GM12878 (cell line): ENCODE measurements around the gene UBXN11. TPM values are rescaled to one million over a fixed set of nuclear protein-coding genes. Genes with fewer than 3 reads are reported as not detected.

Experiments
- ATAC-seq: fragments of 200-7000 bp; cut with Tn5 transposase; 3 replicates; pipeline ENCODE4 v1.9.1; 2020; ENCODE audit warnings: mild to moderate bottlenecking, moderate library complexity
- BruUV-seq: library from RNA; stranded (reverse); fragments of 400-500 nt; replicated peaks from 2 replicates; lab custom pipeline; 2021; lab: Mats Ljungman, UMichigan
- CTCF ChIA-PET: fragments of 300-600 bp; sonication (Branson Sonifier 250); formaldehyde crosslinking; extraction: SDS; loops from one replicate; lab custom pipeline; 2021; ENCODE audit warnings: inconsistent platforms; lab: Yijun Ruan, JAX
- POLR2A ChIA-PET: fragments of 350-600 bp; formaldehyde crosslinking; extraction: SDS; loops from one replicate; lab custom pipeline; 2021; ENCODE audit warnings: inconsistent platforms; lab: Charles Lee
- RAD21 ChIA-PET: fragments of 300-600 bp; sonication (Branson Sonifier 250); formaldehyde crosslinking; loops from one replicate; lab custom pipeline; 2023; ENCODE audit warnings: antibody characterized with exemption; ENCODE audit not compliant: unreplicated experiment; lab: Charles Lee
- SMC1A ChIA-PET: fragments of 300-600 bp; sonication (Branson Sonifier 250); formaldehyde crosslinking; loops from one replicate; lab custom pipeline; 2023; ENCODE audit not compliant: unreplicated experiment, uncharacterized antibody; lab: Charles Lee
- DNase-seq: peaks from one replicate; pipeline ENCODE4 v3.0.0-alpha.2; 2011; ENCODE audit warnings: low read depth, low spot score
- FAIRE-seq: peaks from 3 replicates; lab custom pipeline; 2011; peaks lifted over from hg19 to GRCh38; lab: Jason Lieb, UNC
- H2AFZ ChIP-seq: 2 replicates; pipeline ENCODE4 v1.6.0; 2011; ENCODE audit warnings: low read depth, low read length, control low read depth; ENCODE audit not compliant: control insufficient read depth
- H3K27ac ChIP-seq: 2 replicates; pipeline ENCODE4 v1.5.1; 2011; ENCODE audit warnings: control low read depth; ENCODE audit not compliant: control insufficient read depth, insufficient read depth
- H3K27me3 ChIP-seq, 2 experiments: replicated peaks in 1 of 2; 2 replicates each; pipeline versions ENCODE4 v1.6.0 to v1.6.1; 2011; ENCODE audit warnings: low read length in 1 of 2; ENCODE audit not compliant: control insufficient read depth in 2 of 2, insufficient read depth in 2 of 2
- H3K36me3 ChIP-seq, 2 experiments: 2 replicates each; pipeline ENCODE4 v1.5.1; 2011; ENCODE audit warnings: low read length in 1 of 2; ENCODE audit not compliant: control insufficient read depth in 2 of 2, insufficient read depth in 2 of 2
- H3K4me1 ChIP-seq: 2 replicates; pipeline ENCODE4 v1.6.1; 2011; ENCODE audit warnings: mild to moderate bottlenecking, low read length, moderate library complexity, mixed read lengths; ENCODE audit not compliant: control insufficient read depth, insufficient read depth
- H3K4me2 ChIP-seq: 2 replicates; pipeline ENCODE4 v1.6.0; 2011; ENCODE audit warnings: control low read depth; ENCODE audit not compliant: control insufficient read depth, insufficient read depth
- H3K4me3 ChIP-seq: fragments of 200-600 bp; sonication (generic); 2 replicates; pipeline ENCODE4 v1.5.1; 2016
- H3K79me2 ChIP-seq: 2 replicates; pipeline ENCODE4 v1.6.0; 2011; ENCODE audit warnings: low read length; ENCODE audit not compliant: control insufficient read depth, insufficient read depth
- H3K9ac ChIP-seq: 2 replicates; pipeline ENCODE4 v1.8.0; 2011; ENCODE audit warnings: low read length, control low read depth, mixed read lengths; ENCODE audit not compliant: control insufficient read depth, insufficient read depth
- H3K9me3 ChIP-seq: replicated peaks from 3 replicates; pipeline ENCODE4 v1.5.1; 2011; ENCODE audit warnings: mild to moderate bottlenecking, low read length; ENCODE audit not compliant: control insufficient read depth, insufficient read depth
- H4K20me1 ChIP-seq: 2 replicates; pipeline ENCODE4 v1.6.0; 2011; ENCODE audit not compliant: control insufficient read depth, insufficient read depth
- ATF7 ChIP-seq: fragments of 450-650 bp; IDR thresholded peaks from 2 replicates; pipeline ENCODE4 v1.6.1; 2016; ENCODE audit warnings: low read depth, mild to moderate bottlenecking
- CBX5 ChIP-seq: sonication (generic); IDR thresholded peaks from 2 replicates; pipeline ENCODE4 v1.6.1; 2016; ENCODE audit warnings: low read depth, moderate library complexity, mild to moderate bottlenecking, inconsistent platforms
- EED ChIP-seq: sonication (generic); IDR thresholded peaks from 2 replicates; pipeline ENCODE4 v1.6.1; 2016; ENCODE audit warnings: antibody characterized with exemption, low read depth
- EGR1 ChIP-seq, 2 experiments: IDR thresholded peaks; 1 replicate in 1 of 2; 2 replicates in 1 of 2; pipeline ENCODE4 v1.6.1; 2011 to 2012; ENCODE audit warnings: low read depth in 2 of 2, low read length in 2 of 2, borderline replicate concordance in 1 of 2, mild to moderate bottlenecking in 1 of 2, moderate library complexity in 1 of 2
- GATAD2B ChIP-seq: fragments of 450-650 bp; conservative IDR thresholded peaks from 2 replicates; pipeline ENCODE4 v1.6.1; 2017; ENCODE audit warnings: low read depth, mild to moderate bottlenecking, moderate library complexity
- HDAC2 ChIP-seq: fragments of 200-600 bp; sonication (generic); IDR thresholded peaks from 2 replicates; pipeline ENCODE4 v1.6.1; 2017
- HDGF ChIP-seq: fragments of 450-650 bp; IDR thresholded peaks from 2 replicates; pipeline ENCODE4 v1.6.1; 2016; ENCODE audit warnings: antibody characterized with exemption
- JUNB ChIP-seq: IDR thresholded peaks from 2 replicates; pipeline ENCODE4 v1.6.1; 2016; ENCODE audit warnings: antibody characterized with exemption, mild to moderate bottlenecking
- MXI1 ChIP-seq: fragments of 150-350 bp; IDR thresholded peaks from 2 replicates; pipeline ENCODE4 v1.6.1; 2011; ENCODE audit warnings: low read depth, mild to moderate bottlenecking, inconsistent platforms, low read length, improper control_type of control experiment
- NBN ChIP-seq: fragments of 450-650 bp; IDR thresholded peaks from 2 replicates; pipeline ENCODE4 v1.6.1; 2016
- PAX8 ChIP-seq: fragments of 450-650 bp; IDR thresholded peaks from 2 replicates; pipeline ENCODE4 v1.6.1; 2017; ENCODE audit warnings: mild to moderate bottlenecking, moderate library complexity
- PML ChIP-seq: IDR thresholded peaks from 2 replicates; pipeline ENCODE4 v1.6.1; 2012; ENCODE audit warnings: low read length, inconsistent platforms
- POLR2A ChIP-seq: IDR thresholded peaks from 2 replicates; pipeline ENCODE4 v1.6.1; 2011; ENCODE audit warnings: low read depth, mild to moderate bottlenecking, low read length
- POLR2AphosphoS2 ChIP-seq: IDR thresholded peaks from 2 replicates; pipeline ENCODE4 v1.6.1; 2011; ENCODE audit warnings: low read depth, mild to moderate bottlenecking, low read length, improper control_type of control experiment, moderate library complexity
- POLR2AphosphoS5 ChIP-seq: IDR thresholded peaks from 2 replicates; pipeline ENCODE4 v1.6.1; 2011; ENCODE audit warnings: mild to moderate bottlenecking, low read length, inconsistent platforms
- RUNX3 ChIP-seq: IDR thresholded peaks from 2 replicates; pipeline ENCODE4 v1.6.1; 2012; ENCODE audit warnings: low read length, inconsistent platforms
- SMAD5 ChIP-seq: IDR thresholded peaks from 2 replicates; pipeline ENCODE4 v1.6.1; 2016; ENCODE audit warnings: antibody characterized with exemption, low read depth
- SMARCA5 ChIP-seq: fragments of 450-650 bp; IDR thresholded peaks from 2 replicates; pipeline ENCODE4 v1.6.1; 2017; ENCODE audit warnings: mild to moderate bottlenecking
- SMC3 ChIP-seq: IDR thresholded peaks from 2 replicates; pipeline ENCODE4 v1.6.1; 2011; ENCODE audit warnings: low read length, improper control_type of control experiment, borderline replicate concordance
- SPI1 ChIP-seq: IDR thresholded peaks from 2 replicates; pipeline ENCODE4 v1.6.1; 2011; ENCODE audit warnings: low read depth, mild to moderate bottlenecking, low read length, moderate library complexity, borderline replicate concordance; ENCODE audit not compliant: insufficient read depth
- SRF ChIP-seq, 2 experiments: IDR thresholded peaks; 2 replicates each; pipeline ENCODE4 v1.6.1; 2011; ENCODE audit warnings: low read depth in 2 of 2, low read length in 2 of 2, mild to moderate bottlenecking in 1 of 2, moderate library complexity in 1 of 2
- YBX1 ChIP-seq: fragments of 450-650 bp; IDR thresholded peaks from 2 replicates; pipeline ENCODE4 v1.6.1; 2016; ENCODE audit warnings: antibody characterized with exemption
- ZNF384 ChIP-seq: IDR thresholded peaks from 2 replicates; pipeline ENCODE4 v1.6.1; 2012; ENCODE audit warnings: low read depth, mild to moderate bottlenecking, low read length, improper control_type of control experiment, borderline replicate concordance
- WGBS: methylation state at CpG from one replicate; pipeline ENCODE4 v1.1.6; 2016; ENCODE audit warnings: low lambda C conversion rate; ENCODE audit not compliant: insufficient replicate concordance, insufficient coverage; ENCODE audit errors: missing lambda C conversion rate; 5-methylcytosine and 5-hydroxymethylcytosine counted together
- in situ Hi-C: fragments of 300-500 bp; cut with MboI; formaldehyde crosslinking; loops from 9 replicates; pipeline ENCODE4 v1.14.3; 2018; ENCODE audit warnings: mixed read lengths
- intact Hi-C: fragments of 100-400 bp; cut with micrococcal nuclease; formaldehyde crosslinking; loops from one replicate; pipeline ENCODE4 v1.14.2; 2022; ENCODE audit not compliant: unreplicated experiment
- polyA plus RNA-seq, 11 experiments: library from polyadenylated mRNA; depleted of rRNA in 4 of 11; unstranded in 6 of 11; stranded (reverse) in 5 of 11; fragments of >200 nt; fragmentation: Nextera tagmentation in 4 of 11; fragmentation: Illumina TruSeq in 1 of 11; extraction: Ambion mirVana in 4 of 11; extraction: Trizol in 1 of 11; gene quantifications; 1 replicate in 1 of 11; 2 replicates in 10 of 11; pipeline versions ENCODE4 v1.2.1 to v1.2.3, GENCODE V29; 2011 to 2016; ENCODE audit warnings: inconsistent platforms in 2 of 11, missing spikeins in 2 of 11, low read depth in 1 of 11
- total RNA-seq, 4 experiments: library from RNA; depleted of rRNA in 3 of 4; stranded (reverse); fragments of >200 nt in 3 of 4; fragmentation: Illumina TruSeq in 1 of 4; extraction: Trizol in 1 of 4; gene quantifications; 2 replicates each; pipeline versions ENCODE4 v1.2.1 to v1.2.3, GENCODE V29; 2013 to 2021
- TF ChIP-seq, protein P1 (sequence below): IDR thresholded peaks from 2 replicates; pipeline ENCODE4 v1.6.1; 2011; ENCODE audit warnings: borderline replicate concordance, low read depth, mild to moderate bottlenecking, moderate library complexity, low read length; ENCODE audit not compliant: insufficient read depth, poor library complexity, severe bottlenecking

UBXN11 gene
- total and polyA plus RNA-seq, 10 of the 15 experiments (the other 5 are each of a cell fraction or from before 2014, with no cell fraction given), result 0.32 to 34.4 (median 9.6) TPM

DNA sequence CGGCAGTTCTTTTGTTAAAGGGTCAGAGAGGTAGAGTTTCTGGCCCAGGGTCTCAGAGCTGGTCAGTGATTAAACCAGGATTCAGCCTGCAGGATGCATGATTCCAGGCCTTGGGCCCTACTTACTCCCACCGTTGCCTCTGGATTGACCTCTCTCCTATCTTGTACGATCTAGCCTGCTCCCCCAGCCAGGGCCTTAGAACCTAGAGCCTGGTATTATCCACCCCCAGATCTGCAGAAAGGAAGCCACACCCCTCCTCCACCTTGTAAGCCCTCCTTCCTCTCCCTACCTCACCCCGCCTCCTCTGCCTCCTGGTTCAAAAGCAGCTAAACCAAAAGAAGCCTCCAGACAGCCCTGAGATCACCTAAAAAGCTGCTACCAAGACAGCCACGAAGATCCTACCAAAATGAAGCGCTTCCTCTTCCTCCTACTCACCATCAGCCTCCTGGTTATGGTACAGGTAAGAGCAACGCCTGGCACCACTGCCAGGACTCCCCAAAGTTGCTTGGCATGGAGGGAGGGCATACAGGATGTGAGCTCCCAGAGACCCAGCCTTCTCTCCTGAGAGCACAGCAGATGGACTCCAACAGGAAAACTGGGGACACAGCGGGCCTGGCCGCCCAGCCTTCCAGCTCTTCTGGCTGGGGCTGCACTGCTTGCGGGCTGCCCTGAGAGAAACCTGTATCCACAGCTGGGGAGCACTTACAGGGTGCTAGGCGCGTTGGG, 11.3 kb upstream of the UBXN11 start, which contains the start of gene CD52:
CD52 (plus strand) TSS at position 347 of the 726 bp plus-strand sequence; CDS start at position 407, 60 bp downstream.
- peak within 1 kb of the TSS; percentile 89 for H3K27ac ChIP-seq
- no peaks in the 10 kb centered on the region for H3K27me3 ChIP-seq
- ATAC-seq, result peak; percentile 75
- 2% methylated on average over 12 of the region's 12 CpGs for WGBS
- peaks cover 23% of the 10 kb centered on the region for H3K79me2 ChIP-seq
- in situ Hi-C loops, result no loop called here
- peaks cover 0 to 3% of the 10 kb centered on the region in 2 experiments; a peak in 1 of 4 replicates for H3K36me3 ChIP-seq
- peak; percentile 65 for DNase-seq
- no peaks in the 10 kb centered on the region for H4K20me1 ChIP-seq
- peaks cover 59% of the 10 kb centered on the region for H3K4me1 ChIP-seq
- no peaks in the 10 kb centered on the region for H3K9me3 ChIP-seq
- peak within 1 kb of the TSS; percentile 96 for H3K4me3 ChIP-seq
- H2AFZ ChIP-seq, result peak within 1 kb of the TSS; percentile 20
- FAIRE-seq, result peak; percentile 78
- ChIA-PET CTCF (interaction anchor here (0.6 to 11.6 kb wide), 16 partner anchors 8 to 463 kb away, joined by 3 to 879 read pairs (median 4); partner anchors contain the start of genes CEP85, PAFAH2, SH3BGRL3 and ZNF593), RAD21 (interaction anchor here (1.0 to 10.4 kb wide), 13 partner anchors 10 to 225 kb away, joined by 3 to 477 read pairs (median 6); partner anchors contain the start of genes CEP85, SH3BGRL3, UBXN11 and ZNF593), POLR2A (interaction anchor here (0.6 to 10.6 kb wide), 10 partner anchors 11 to 1161 kb away, joined by 4 to 253 read pairs (median 6); partner anchors contain the start of genes CEP85, HMGN2, SH3BGRL3 and UBXN11), SMC1A (interaction anchor here (0.6 to 14.9 kb wide), 5 partner anchors 10 to 148 kb away, joined by 3 to 474 read pairs (median 40); partner anchors contain the start of genes SH3BGRL3, UBXN11 and ZNF593)
- peak within 1 kb of the TSS; percentile 57 for H3K4me2 ChIP-seq
- peak within 1 kb of the TSS; percentile 57 for H3K9ac ChIP-seq
- intact Hi-C loops, result loop anchor here (5.0 kb wide), 2 partner anchors 80 to 210 kb away; no protein-coding TSS in a partner anchor
- BruUV-seq, result TSS peak; percentile 93
- no peak for TF ChIP-seq PAX8
- peak; percentile 85 for TF ChIP-seq HDGF
- TF ChIP-seq, protein P1, sequence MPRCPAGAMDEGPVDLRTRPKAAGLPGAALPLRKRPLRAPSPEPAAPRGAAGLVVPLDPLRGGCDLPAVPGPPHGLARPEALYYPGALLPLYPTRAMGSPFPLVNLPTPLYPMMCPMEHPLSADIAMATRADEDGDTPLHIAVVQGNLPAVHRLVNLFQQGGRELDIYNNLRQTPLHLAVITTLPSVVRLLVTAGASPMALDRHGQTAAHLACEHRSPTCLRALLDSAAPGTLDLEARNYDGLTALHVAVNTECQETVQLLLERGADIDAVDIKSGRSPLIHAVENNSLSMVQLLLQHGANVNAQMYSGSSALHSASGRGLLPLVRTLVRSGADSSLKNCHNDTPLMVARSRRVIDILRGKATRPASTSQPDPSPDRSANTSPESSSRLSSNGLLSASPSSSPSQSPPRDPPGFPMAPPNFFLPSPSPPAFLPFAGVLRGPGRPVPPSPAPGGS, result no peak
- no peak for TF ChIP-seq JUNB
- peak; percentile 8; the same call in 1 of the 2 replicates for TF ChIP-seq ZNF384
- TF ChIP-seq NBN, result peak; percentile 45; the same call in 1 of the 2 replicates
- TF ChIP-seq RUNX3, result peak; percentile 37; the same call in 1 of the 2 replicates
- peak; percentile 46; the same call in 1 of the 2 replicates for TF ChIP-seq SMAD5
- peak; percentile 81 for TF ChIP-seq PML
- peak; percentile 5; the same call in 1 of the 2 replicates for TF ChIP-seq SPI1
- TF ChIP-seq POLR2A, result peak; percentile 82
- TF ChIP-seq POLR2AphosphoS5, result peak; percentile 77; the same call in 1 of the 2 replicates
- peak in 1 of 2 experiments; percentile 54; a peak in 1 of 3 replicates for TF ChIP-seq EGR1 (IDR thresholded peaks at IDR 0.05; ENCODE audit: borderline replicate concordance in 1 of 2, low read depth in 2 of 2, low read length in 2 of 2)
- no peak for TF ChIP-seq GATAD2B
- TF ChIP-seq MXI1, result peak; percentile 50; the same call in 1 of the 2 replicates
- no peak for TF ChIP-seq YBX1
- TF ChIP-seq EED, result 0 out of 2 replicates have a peak, but pooled peaks have one; percentile 10
- TF ChIP-seq SRF (IDR thresholded peaks at IDR 0.05; ENCODE audit: low read depth in 2 of 2, low read length in 2 of 2), result 0 out of 4 replicates have a peak, but pooled peaks of 1 of the 2 experiments have one; percentile 32
- TF ChIP-seq POLR2AphosphoS2, result peak; percentile 86
- no peak; the same call in 1 of the 2 replicates for TF ChIP-seq SMC3
- peak; percentile 20; the same call in 1 of the 2 replicates for TF ChIP-seq ATF7
- TF ChIP-seq CBX5, result no peak
- TF ChIP-seq SMARCA5, result 0 out of 2 replicates have a peak, but pooled peaks have one; percentile 53
- TF ChIP-seq HDAC2, result no peak
